ENCODE data around the gene PCDH17. TPM values are rescaled to one million over a fixed set of nuclear protein-coding genes. Genes with fewer than 3 reads are reported as not detected.

PCDH17 gene
- total and polyA plus RNA-seq, 2 of the 8 experiments (the other 6 are each of a cell fraction or from before 2014, with no cell fraction given): 0.20 to 0.60 TPM

DNA sequence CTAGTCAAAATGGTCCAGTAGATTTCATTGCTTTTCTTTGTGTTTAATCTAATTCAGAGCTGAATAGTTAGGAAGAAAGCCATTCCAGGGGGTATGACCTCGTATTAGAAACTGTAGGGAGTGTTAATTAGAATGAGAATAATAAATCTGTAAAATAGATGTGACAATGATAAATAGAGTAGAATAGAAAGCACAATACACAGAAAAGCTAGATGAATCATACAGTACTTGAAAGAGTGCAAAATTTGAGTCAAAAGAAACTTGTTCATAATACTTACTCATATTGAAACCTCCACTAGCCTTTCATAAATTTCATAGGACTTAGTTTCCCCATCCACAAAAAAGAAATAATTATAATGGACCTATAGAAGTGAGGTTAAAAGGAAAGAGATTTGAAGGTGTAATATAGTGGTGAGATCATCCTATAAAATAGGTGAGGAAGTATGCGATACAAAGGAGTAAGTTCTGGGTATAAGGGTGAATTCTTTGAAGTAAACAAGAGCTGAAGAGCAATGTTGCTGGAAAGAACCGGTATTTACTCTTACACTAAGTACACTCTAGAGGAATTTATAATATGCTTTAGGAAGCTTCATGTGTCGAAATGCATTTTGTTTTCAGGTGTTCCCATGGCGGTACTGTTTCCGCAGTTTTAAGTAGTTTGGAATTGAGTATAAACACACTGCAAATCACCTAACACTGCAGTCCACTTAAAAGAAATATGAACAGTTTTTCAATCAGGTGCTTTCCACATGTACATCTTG, 21.9 kb downstream of the PCDH17 start:
- no peak overlapping the region for H3K56ac ChIP-seq (replicated peaks; ENCODE audit: insufficient read length, low read depth, low read length)
- no peak overlapping the region for H3K23ac ChIP-seq (ENCODE audit: insufficient read length)
- no peak overlapping the region for H2BK20ac ChIP-seq (ENCODE audit: low read length)
- H2AFZ ChIP-seq (ENCODE audit: low read length): no peak overlapping the region
- H3K4ac ChIP-seq (replicated peaks; ENCODE audit: insufficient read length, low read depth, low read length): no peak overlapping the region
- H2BK15ac ChIP-seq (ENCODE audit: low read length): no peak overlapping the region
- H3K23me2 ChIP-seq (ENCODE audit: low read depth, low read length): no peaks in the 10 kb centered on the region
- no peak overlapping the region for H3K14ac ChIP-seq (ENCODE audit: insufficient read length)
- H4K5ac ChIP-seq (ENCODE audit: insufficient read length, low read depth, low read length): no peak overlapping the region
- WGBS, 2 experiments (ENCODE audit: extremely low coverage in 1 of 2, insufficient coverage in 1 of 2, insufficient read length in 1 of 2, insufficient replicate concordance in 2 of 2, low coverage in 1 of 2, low lambda C conversion rate in 2 of 2, missing lambda C conversion rate in 1 of 2): 87 to 100% methylated on average over 1 to 6 of the region's 6 CpGs
- no peaks in the 10 kb centered on the region for H3K9me3 ChIP-seq (ENCODE audit: insufficient read depth in 2 of 2, low read depth in 1 of 2, low read length in 1 of 2)
- no peak overlapping the region for H2BK5ac ChIP-seq (ENCODE audit: low read depth, low read length)
- DNase-seq (ENCODE audit: low read depth in 1 of 2, low spot score in 2 of 2) (no peak), FAIRE-seq (no peak)
- peaks cover 0 to 1% (median 0%) of the 10 kb centered on the region in 4 experiments; a peak in 1 of 7 replicates for H3K27me3 ChIP-seq (replicated peaks in 1 of 4; ENCODE audit: control insufficient read depth in 3 of 4, extremely low read depth in 1 of 4, insufficient read depth in 3 of 4, low read length in 3 of 4)
- H3K27ac ChIP-seq (ENCODE audit: low read depth, low read length): no peak overlapping the region
- no peak overlapping the region for H3K9ac ChIP-seq (replicated peaks in 1 of 4; ENCODE audit: extremely low read depth in 1 of 4, low read depth in 3 of 4, low read length in 3 of 4)
- H4K20me1 ChIP-seq (replicated peaks in 1 of 2; ENCODE audit: control insufficient read depth in 1 of 2, insufficient read depth in 2 of 2, low read length in 2 of 2): no peaks in the 10 kb centered on the region
- no peak overlapping the region for H4K91ac ChIP-seq (replicated peaks; ENCODE audit: insufficient read length, low read length)
- H4K8ac ChIP-seq (ENCODE audit: extremely low read depth, insufficient read depth, low read length): no peak overlapping the region
- ChIA-PET CTCF (ENCODE audit: partially characterized antibody) (interaction anchor here (1.2 to 1.3 kb wide), 2 partner anchors 19 to 21 kb away, joined by 4 to 7 read pairs; no protein-coding TSS in a partner anchor), POLR2A (ENCODE audit: partially characterized antibody) (no interaction called here)
- H2AK5ac ChIP-seq (ENCODE audit: low read depth, low read length): no peak overlapping the region
- H3K18ac ChIP-seq (ENCODE audit: extremely low read depth, low read length): no peak overlapping the region
- peaks cover 0 to 3% (median 0%) of the 10 kb centered on the region in 4 experiments; a peak in 1 of 7 replicates for H3K4me1 ChIP-seq (replicated peaks in 1 of 4; ENCODE audit: control insufficient read depth in 3 of 4, insufficient read depth in 4 of 4, low read length in 3 of 4)
- H3K36me3 ChIP-seq (ENCODE audit: control insufficient read depth in 2 of 4, insufficient read depth in 4 of 4, low read length in 3 of 4): no peaks in the 10 kb centered on the region
- H3K79me1 ChIP-seq (ENCODE audit: low read depth, low read length): no peaks in the 10 kb centered on the region
- H3K4me2 ChIP-seq (ENCODE audit: insufficient read depth in 1 of 2, low read depth in 2 of 2, low read length in 2 of 2): no peak overlapping the region
- no peak overlapping the region for H3K4me3 ChIP-seq (ENCODE audit: extremely low read depth in 1 of 4, insufficient read depth in 2 of 4, low read depth in 3 of 4, low read length in 4 of 4)
- H2BK12ac ChIP-seq (ENCODE audit: low read depth, low read length): no peak overlapping the region
- no peak overlapping the region for H2BK120ac ChIP-seq (replicated peaks; ENCODE audit: low read depth, low read length)
- no peaks in the 10 kb centered on the region for H3K79me2 ChIP-seq (ENCODE audit: control insufficient read depth in 1 of 2, insufficient read depth in 2 of 2, low read length in 2 of 2)
- no peak for TF ChIP-seq SP4 (IDR thresholded peaks at IDR 0.05; ENCODE audit: low read length)
- no peak for TF ChIP-seq CBX5 (IDR thresholded peaks at IDR 0.05; ENCODE audit: low read depth, low read length)
- no peak for TF ChIP-seq RBBP5 (IDR thresholded peaks at IDR 0.05; ENCODE audit: borderline replicate concordance, low read depth, low read length)
- TF ChIP-seq JUND (IDR thresholded peaks at IDR 0.05; ENCODE audit: low read length): no peak
- TF ChIP-seq YY1 (IDR thresholded peaks at IDR 0.05; ENCODE audit: low read depth, low read length): no peak
- no peak for TF ChIP-seq SAP30 (IDR thresholded peaks at IDR 0.05; ENCODE audit: insufficient read depth, insufficient replicate concordance, low read length)
- TF ChIP-seq TEAD4 (IDR thresholded peaks at IDR 0.05; ENCODE audit: low read depth, low read length): no peak
- no peak for TF ChIP-seq EZH2 (IDR thresholded peaks at IDR 0.05; ENCODE audit: low read depth, low read length, severe bottlenecking)
- no peak for TF ChIP-seq KDM4A (IDR thresholded peaks at IDR 0.05; ENCODE audit: low read depth, low read length, severe bottlenecking)
- TF ChIP-seq NRF1 (IDR thresholded peaks at IDR 0.05; ENCODE audit: low read depth, low read length): no peak
- no peak for TF ChIP-seq RAD21 (IDR thresholded peaks at IDR 0.05 in 1 of 2, conservative IDR thresholded peaks at IDR 0.05 in 1 of 2; ENCODE audit: low read depth in 2 of 2, low read length in 2 of 2)

Measured in H1 (cell line).